Inflammatory macrophage (primary cell): ENCODE measurements around the gene SERPINB6.
A peak's percentile ranks its signal among the peaks of the same experiment; 100 is the strongest.
"Not testable (repeated sequence)": the region's sequence is repeated elsewhere in the genome, so short reads cannot be mapped to it uniquely, and the experiment has no call there.

ENCODE experiments used
- DNase-seq, 2 donors: peaks; one replicate each; pipeline ENCODE4 v3.0.0-alpha.2; 2020 to 2022
- total RNA-seq, 18 experiments: gene quantifications; one replicate each; lab custom pipeline; 2026; ENCODE audit warnings: mixed read lengths in 6 of 18, inconsistent platforms in 2 of 18; lab: John Stamatoyannopoulos, UW

SERPINB6 gene
- 40.9 to 117 (median 76.9) reads per million in 18 experiments for total RNA-seq

GRCh38 chr6:2971420-2972218, at the start of gene SERPINB6:
SERPINB6 (minus strand) TSS chr6:2971567; CDS start chr6:2959332, 12,235 bp downstream.
- DNase-seq = peak; percentile 53 to 65

- no peak for DNase-seq
These were observed 48.5 kb upstream of the SERPINB6 start for GRCh38 chr6:3019749-3020320.

- DNase-seq = peak; percentile 29 to 33
These were observed 47.7 kb upstream of the SERPINB6 start for GRCh38 chr6:3019065-3019464.

- no peak for DNase-seq
These were observed 45.9 kb upstream of the SERPINB6 start for GRCh38 chr6:3017304-3017703.

GRCh38 chr6:3016473-3017280, 45.3 kb upstream of the SERPINB6 start:
- DNase-seq = no peak

GRCh38 chr6:3015144-3015543, 43.8 kb upstream of the SERPINB6 start:
- DNase-seq = no peak

GRCh38 chr6:3014675-3015066, 43.3 kb upstream of the SERPINB6 start:
- no peak for DNase-seq

- DNase-seq = no peak
These were observed 42.7 kb upstream of the SERPINB6 start for GRCh38 chr6:3013901-3014674.

- DNase-seq = peak; percentile 67 to 79
These were observed 42.1 kb upstream of the SERPINB6 start for GRCh38 chr6:3013486-3013885.

GRCh38 chr6:3011592-3011991, 40.2 kb upstream of the SERPINB6 start:
- DNase-seq = no peak

- no peak for DNase-seq
These were observed 39.8 kb upstream of the SERPINB6 start for GRCh38 chr6:3011158-3011557.

GRCh38 chr6:3009930-3010329, 38.6 kb upstream of the SERPINB6 start:
- no peak for DNase-seq

- not testable (repeated sequence) for DNase-seq
These were observed 37.4 kb upstream of the SERPINB6 start for GRCh38 chr6:3008712-3009265.

- DNase-seq = no peak
These were observed 36.2 kb upstream of the SERPINB6 start for GRCh38 chr6:3007571-3007970.

- DNase-seq = no peak
These were observed 35.1 kb upstream of the SERPINB6 start for GRCh38 chr6:3006476-3006875.

- no peak for DNase-seq
These were observed 34.5 kb upstream of the SERPINB6 start for GRCh38 chr6:3005874-3006273.

GRCh38 chr6:3005077-3005476, 33.7 kb upstream of the SERPINB6 start:
- DNase-seq = no peak

GRCh38 chr6:3003226-3003625, 31.9 kb upstream of the SERPINB6 start:
- not testable (repeated sequence) for DNase-seq

GRCh38 chr6:3001773-3002293, 30.5 kb upstream of the SERPINB6 start:
- peak; percentile 86 to 96 for DNase-seq

GRCh38 chr6:3001146-3001772, 29.9 kb upstream of the SERPINB6 start:
- no peak for DNase-seq
